SK-N-SH (cell line): ENCODE results near the gene MPPE1. TPM values are rescaled to one million over a fixed set of nuclear protein-coding genes. Genes with fewer than 3 reads are reported as not detected.

ENCODE experiments used
- CTCF ChIA-PET: fragments of 300-600, 350-600 bp; formaldehyde crosslinking; extraction: SDS; loops from one replicate; lab custom pipeline; 2021; lab: Yijun Ruan, JAX
- POLR2A ChIA-PET: fragments of 350-600 bp; sonication (Branson Sonifier 250); formaldehyde crosslinking; extraction: SDS; loops from one replicate; lab custom pipeline; 2020; ENCODE audit warnings: antibody characterized with exemption, inconsistent platforms; lab: Yijun Ruan, JAX
- DNase-seq: peaks from one replicate; pipeline ENCODE4 v3.0.0; 2012
- H2AFZ ChIP-seq: fragments of 200-600 bp; sonication (generic); 2 replicates; pipeline ENCODE4 v1.8.1; 2016; ENCODE audit warnings: antibody characterized with exemption, mild to moderate bottlenecking, low read depth
- H3F3A ChIP-seq: fragments of 200-600 bp; sonication (generic); replicated peaks from 2 replicates; pipeline ENCODE3; 2016; ENCODE audit warnings: antibody characterized with exemption, mild to moderate bottlenecking; ENCODE audit not compliant: insufficient read depth
- H3K27ac ChIP-seq, 2 experiments: fragments of 200-500 bp in 1 of 2; fragments of 200-600 bp in 1 of 2; sonication (Bioruptor generic) in 1 of 2; sonication (generic), shearing (Covaris generic) in 1 of 2; 2 replicates each; pipeline versions ENCODE4 v1.5.1 to v1.6.1; 2014 to 2016; ENCODE audit warnings: low read depth in 2 of 2, inconsistent platforms in 1 of 2, low read length in 1 of 2, mild to moderate bottlenecking in 1 of 2, mixed read lengths in 1 of 2
- H3K27me3 ChIP-seq: fragments of 200-600 bp; sonication (generic), shearing (Covaris generic); 2 replicates; pipeline ENCODE4 v1.6.1; 2016; ENCODE audit warnings: mixed run types; ENCODE audit not compliant: insufficient read depth
- H3K36me3 ChIP-seq, 2 experiments: fragments of 200-500 bp in 1 of 2; fragments of 200-600 bp in 1 of 2; sonication (Bioruptor generic) in 1 of 2; sonication (generic) in 1 of 2; replicated peaks in 1 of 2; 2 replicates each; pipeline versions ENCODE3 to v1.5.1; 2014 to 2016; ENCODE audit warnings: low read length in 1 of 2, mild to moderate bottlenecking in 1 of 2; ENCODE audit not compliant: insufficient read depth in 2 of 2, control insufficient read depth in 1 of 2
- H3K4me1 ChIP-seq, 2 experiments: fragments of 200-500 bp in 1 of 2; fragments of 200-600 bp in 1 of 2; sonication (Bioruptor generic) in 1 of 2; sonication (generic), shearing (Covaris generic) in 1 of 2; 2 replicates each; pipeline versions ENCODE4 v1.5.1 to v1.6.1; 2014 to 2016; ENCODE audit warnings: low read depth in 1 of 2, low read length in 1 of 2, mixed run types in 1 of 2; ENCODE audit not compliant: insufficient read depth in 2 of 2, control insufficient read depth in 1 of 2
- H3K4me2 ChIP-seq: fragments of 200-600 bp; sonication (generic), shearing (Covaris generic); 2 replicates; pipeline ENCODE4 v1.6.1; 2017; ENCODE audit warnings: mixed run types
- H3K4me3 ChIP-seq, 2 experiments: fragments of 200-500 bp in 1 of 2; fragments of 200-600 bp in 1 of 2; sonication (Bioruptor generic) in 1 of 2; sonication (generic), shearing (Covaris generic) in 1 of 2; 2 replicates each; pipeline versions ENCODE4 v1.5.1 to v1.8.1; 2014 to 2016; ENCODE audit warnings: low read depth in 2 of 2, inconsistent platforms in 1 of 2, low read length in 1 of 2, mild to moderate bottlenecking in 1 of 2, mixed read lengths in 1 of 2, moderate library complexity in 1 of 2
- H3K79me2 ChIP-seq: fragments of 200-600 bp; sonication (generic); 2 replicates; pipeline ENCODE4 v1.8.1; 2017; ENCODE audit warnings: mild to moderate bottlenecking; ENCODE audit not compliant: insufficient read depth
- H3K9ac ChIP-seq: fragments of 200-600 bp; sonication (generic); 2 replicates; pipeline ENCODE4 v1.6.1; 2017; ENCODE audit warnings: mixed run types
- H3K9me2 ChIP-seq: fragments of 200-600 bp; sonication (generic); 2 replicates; pipeline ENCODE4 v1.6.1; 2017; ENCODE audit warnings: mixed run types
- H3K9me3 ChIP-seq: fragments of 200-600 bp; sonication (generic); 2 replicates; pipeline ENCODE4 v1.6.1; 2017; ENCODE audit warnings: mixed run types, mild to moderate bottlenecking, moderate library complexity
- H4K20me1 ChIP-seq: fragments of 200-600 bp; sonication (generic); 2 replicates; pipeline ENCODE4 v1.6.1; 2017; ENCODE audit warnings: mild to moderate bottlenecking, mixed run types; ENCODE audit not compliant: insufficient read depth
- ELF1 ChIP-seq: IDR thresholded peaks from 2 replicates; pipeline ENCODE4 v1.4.0; 2012
- EP300 ChIP-seq, 2 experiments: IDR thresholded peaks; 2 replicates each; pipeline versions ENCODE4 v1.4.0 to v1.6.1; 2012; ENCODE audit warnings: borderline replicate concordance in 1 of 2, low read depth in 1 of 2, low read length in 1 of 2
- FOSL2 ChIP-seq: IDR thresholded peaks from 2 replicates; pipeline ENCODE4 v1.4.0; 2012; ENCODE audit warnings: low read depth, mild to moderate bottlenecking, moderate library complexity, borderline replicate concordance
- FOXJ3 ChIP-seq: sonication (generic); formaldehyde crosslinking; IDR thresholded peaks from 2 replicates; pipeline ENCODE4 v1.5.1; 2020; ENCODE audit warnings: mild to moderate bottlenecking, missing genetic modification reagents
- GABPA ChIP-seq: IDR thresholded peaks from 2 replicates; pipeline ENCODE4 v1.4.0; 2012; ENCODE audit warnings: low read depth, mild to moderate bottlenecking
- GATA2 ChIP-seq: sonication (generic); formaldehyde crosslinking; IDR thresholded peaks from 2 replicates; pipeline ENCODE4 v1.5.0; 2020; ENCODE audit warnings: mild to moderate bottlenecking, missing genetic modification reagents
- IRF3 ChIP-seq: fragments of 150-350 bp; IDR thresholded peaks from 2 replicates; pipeline ENCODE4 v1.6.1; 2016; ENCODE audit warnings: mild to moderate bottlenecking, low read depth, low read length
- MEF2A ChIP-seq: IDR thresholded peaks from 2 replicates; pipeline ENCODE4 v1.4.0; 2012; ENCODE audit warnings: low read depth, borderline replicate concordance
- MXI1 ChIP-seq: IDR thresholded peaks from 2 replicates; pipeline ENCODE4 v1.6.1; 2012; ENCODE audit warnings: mild to moderate bottlenecking, low read depth, low read length, improper control_type of control experiment
- NRF1 ChIP-seq: IDR thresholded peaks from 2 replicates; pipeline ENCODE4 v1.6.1; 2012; ENCODE audit warnings: low read depth, mild to moderate bottlenecking, low read length
- PBX3 ChIP-seq: IDR thresholded peaks from 2 replicates; pipeline ENCODE4; 2012
- RCOR1 ChIP-seq: fragments of 150-350 bp; IDR thresholded peaks from 2 replicates; pipeline ENCODE4 v1.6.1; 2017; ENCODE audit warnings: antibody characterized with exemption, low read length
- SMC3 ChIP-seq: IDR thresholded peaks from 2 replicates; pipeline ENCODE4 v1.6.1; 2012; ENCODE audit warnings: low read depth, low read length, improper control_type of control experiment
- TAF1 ChIP-seq: IDR thresholded peaks from 2 replicates; pipeline ENCODE4 v1.6.1; 2012; ENCODE audit warnings: low read depth, mild to moderate bottlenecking, low read length, moderate library complexity, borderline replicate concordance
- TCF12 ChIP-seq: IDR thresholded peaks from 2 replicates; pipeline ENCODE4 v1.4.0; 2012
- USF2 ChIP-seq: fragments of 150-350 bp; IDR thresholded peaks from 2 replicates; pipeline ENCODE4 v1.6.1; 2017; ENCODE audit warnings: antibody characterized with exemption, low read length, low read depth, borderline replicate concordance
- YY1 ChIP-seq: IDR thresholded peaks from 2 replicates; pipeline ENCODE4 v1.4.0; 2012; ENCODE audit warnings: low read depth, mild to moderate bottlenecking
- ZBTB33 ChIP-seq: IDR thresholded peaks from 2 replicates; pipeline ENCODE4 v1.4.0; 2012; ENCODE audit warnings: low read depth, borderline replicate concordance
- WGBS: methylation state at CpG from one replicate; pipeline ENCODE4 v1.1.6; 2017; ENCODE audit warnings: low lambda C conversion rate; 5-methylcytosine and 5-hydroxymethylcytosine counted together
- polyA plus RNA-seq, 3 experiments: library from polyadenylated mRNA; depleted of rRNA; stranded (reverse); fragments of >200 nt; gene quantifications; 2 replicates each; pipeline ENCODE4 v1.2.3, GENCODE V29; 2012

MPPE1 gene
- polyA plus RNA-seq, 1 of the 3 experiments (the other 2 are of a cell fraction): 13.2 TPM

GRCh38 chr18:11906926-11907874 lies 917 bp downstream of the MPPE1 start:
- TF ChIP-seq MEF2A (no peak), IRF3 (no peak), TAF1 (no peak), FOXJ3 (CRISPR knock-in tag) (no peak), RCOR1 (no peak), ZBTB33 (no peak), ELF1 (no peak), GATA2 (CRISPR knock-in tag) (no peak), YY1 (no peak), GABPA (no peak), NRF1 (no peak), TCF12 (no peak)
- H3K9ac ChIP-seq: peak overlapping the region; percentile 68; the same call in 1 of the 2 replicates
- POLR2A ChIA-PET: no interaction called here
- H3F3A ChIP-seq: no peaks in the 10 kb centered on the region
- H3K9me3 ChIP-seq: no peaks in the 10 kb centered on the region
- H3K79me2 ChIP-seq: no peaks in the 10 kb centered on the region
- CTCF ChIA-PET: no interaction called here
- H3K36me3 ChIP-seq: no peaks in the 10 kb centered on the region
- H3K4me1 ChIP-seq: peaks cover 0 to 10% of the 10 kb centered on the region in 2 experiments; a peak in 2 of 4 replicates
- H3K27ac ChIP-seq: no peak overlapping the region; a peak in 2 of 4 replicates
- WGBS: 76% methylated on average over 20 of the region's 20 CpGs
- no peak for DNase-seq
- H3K27me3 ChIP-seq: no peaks in the 10 kb centered on the region
- peak overlapping the region; percentile 93 for H2AFZ ChIP-seq
- peak overlapping the region; percentile 78 for H3K4me2 ChIP-seq
- H4K20me1 ChIP-seq: no peaks in the 10 kb centered on the region
- peak overlapping the region; percentile 69 to 83 for H3K4me3 ChIP-seq
- no peaks in the 10 kb centered on the region for H3K9me2 ChIP-seq

GRCh38 chr18:11906176-11906575 lies 1.9 kb downstream of the MPPE1 start:
- DNase-seq: no peak
- Histone ChIP-seq H3K4me1 (peaks cover 0 to 10% of the 10 kb centered on the region in 2 experiments; a peak in 2 of 4 replicates), H4K20me1 (no peaks in the 10 kb centered on the region), H3K36me3 (peaks cover 0 to 3% of the 10 kb centered on the region in 2 experiments), H3K4me2 (no peak overlapping the region), H3K9me3 (no peaks in the 10 kb centered on the region), H3K4me3 (no peak overlapping the region), H3K27me3 (no peaks in the 10 kb centered on the region), H3K9me2 (no peaks in the 10 kb centered on the region), H3K9ac (no peak overlapping the region), H3F3A (no peaks in the 10 kb centered on the region), H3K79me2 (no peaks in the 10 kb centered on the region), H3K27ac (no peak overlapping the region), H2AFZ (no peak overlapping the region)
- CTCF ChIA-PET: interaction anchor here (0.9 to 1.6 kb wide), 3 partner anchors 18 to 33 kb away, joined by 3 to 4 read pairs (median 3); no protein-coding TSS in a partner anchor
- POLR2A ChIA-PET: no interaction called here
- TF ChIP-seq MXI1 (no peak), SMC3 (no peak), EP300 (IDR thresholded peaks at IDR 0.05; ENCODE audit: borderline replicate concordance in 1 of 2, low read depth in 1 of 2, low read length in 1 of 2) (no peak), USF2 (no peak), PBX3 (no peak), FOSL2 (no peak), YY1 (no peak), NRF1 (no peak), GATA2 (CRISPR knock-in tag) (no peak)
- 95% methylated on average over 1 of the region's 1 CpG for WGBS
